Measurements from ENCODE around the gene ADCY2.
A peak's percentile ranks its signal among the peaks of the same experiment; 100 is the strongest.

The ADCY2 gene

GRCh38 chr5:7638456-7638855, 242.5 kb downstream of the ADCY2 start:
- WGBS (ENCODE audit: extremely low coverage, insufficient coverage, low lambda C conversion rate): no CpG with 5 or more reads among the region's 4 CpGs
- Histone ChIP-seq H3K4me3 (ENCODE audit: low read length) (no peak overlapping the region), H3K18ac (ENCODE audit: low read length) (no peak overlapping the region), H3K79me1 (ENCODE audit: low read length) (peaks cover 7% of the 10 kb centered on the region), H4K8ac (ENCODE audit: low read depth, low read length) (no peak overlapping the region), H3K23ac (ENCODE audit: low read length) (no peak overlapping the region), H3K79me2 (ENCODE audit: control insufficient read depth, insufficient read depth, low read length) (peaks cover 2% of the 10 kb centered on the region), H3K4me1 (ENCODE audit: control insufficient read depth, low read depth, low read length) (no peaks in the 10 kb centered on the region), H3K27me3 (ENCODE audit: insufficient read depth, low read length, poor library complexity) (no peaks in the 10 kb centered on the region), H2AK5ac (ENCODE audit: low read length) (no peak overlapping the region), H3K9ac (ENCODE audit: low read length) (no peak overlapping the region), H3K27ac (ENCODE audit: low read depth, low read length) (no peak overlapping the region), H3K56ac (ENCODE audit: low read length) (no peak overlapping the region), H3K4ac (ENCODE audit: low read depth, low read length) (no peak overlapping the region), H2BK5ac (ENCODE audit: low read length) (no peak overlapping the region), H4K5ac (ENCODE audit: low read length) (no peak overlapping the region), H2BK120ac (ENCODE audit: low read depth, low read length) (no peak overlapping the region), H3K4me2 (ENCODE audit: low read length) (no peak overlapping the region), H2BK15ac (replicated peaks; ENCODE audit: low read depth) (no peak overlapping the region), H3K36me3 (ENCODE audit: control insufficient read depth, insufficient read depth, low read length) (no peaks in the 10 kb centered on the region)
- peak; percentile 27 for DNase-seq

DNA sequence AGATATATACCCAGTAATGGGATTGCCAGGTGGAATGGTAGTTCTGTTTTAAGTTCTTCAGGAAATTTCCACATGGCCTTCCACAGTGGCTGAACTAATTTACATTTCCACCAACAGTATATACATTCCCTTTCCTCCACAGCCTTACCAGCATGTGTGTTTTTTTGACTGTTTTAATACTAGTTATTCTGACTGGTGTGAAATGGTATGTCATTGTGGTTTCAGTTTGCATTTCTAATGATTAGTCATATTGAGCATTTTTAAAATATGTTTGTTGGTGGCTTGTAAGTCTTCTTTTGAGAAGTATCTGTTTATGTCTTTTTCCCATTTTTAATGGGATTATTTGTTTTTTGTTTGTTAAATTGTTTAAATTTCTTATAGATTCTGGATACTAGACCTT, 246.1 kb downstream of the ADCY2 start:
- no peak overlapping the region for H2BK5ac ChIP-seq (ENCODE audit: low read length)
- DNase-seq: no peak
- peaks cover 4% of the 10 kb centered on the region for H3K79me2 ChIP-seq (ENCODE audit: control insufficient read depth, insufficient read depth, low read length)
- H3K23ac ChIP-seq (ENCODE audit: low read length): no peak overlapping the region
- no peak overlapping the region for H3K4ac ChIP-seq (ENCODE audit: low read depth, low read length)
- no peak overlapping the region for H4K5ac ChIP-seq (ENCODE audit: low read length)
- H3K18ac ChIP-seq (ENCODE audit: low read length): no peak overlapping the region
- H3K27ac ChIP-seq (ENCODE audit: low read depth, low read length): no peak overlapping the region
- H2BK120ac ChIP-seq (ENCODE audit: low read depth, low read length): no peak overlapping the region
- no peak overlapping the region for H3K56ac ChIP-seq (ENCODE audit: low read length)
- no peak overlapping the region for H4K8ac ChIP-seq (ENCODE audit: low read depth, low read length)
- H3K79me1 ChIP-seq (ENCODE audit: low read length): peaks cover 3% of the 10 kb centered on the region
- H3K27me3 ChIP-seq (ENCODE audit: insufficient read depth, low read length, poor library complexity): no peaks in the 10 kb centered on the region
- H3K9ac ChIP-seq (ENCODE audit: low read length): no peak overlapping the region
- H3K4me3 ChIP-seq (ENCODE audit: low read length): no peak overlapping the region
- H3K36me3 ChIP-seq (ENCODE audit: control insufficient read depth, insufficient read depth, low read length): no peaks in the 10 kb centered on the region
- H3K4me2 ChIP-seq (ENCODE audit: low read length): no peak overlapping the region
- peaks cover 9% of the 10 kb centered on the region for H3K4me1 ChIP-seq (ENCODE audit: control insufficient read depth, low read depth, low read length)
- H2AK5ac ChIP-seq (ENCODE audit: low read length): no peak overlapping the region
- H2BK15ac ChIP-seq (replicated peaks; ENCODE audit: low read depth): no peak overlapping the region

GRCh38 chr5:7644723-7645122, 248.8 kb downstream of the ADCY2 start:
- Histone ChIP-seq H3K18ac (ENCODE audit: low read length) (no peak overlapping the region), H3K4ac (ENCODE audit: low read depth, low read length) (no peak overlapping the region), H3K4me2 (ENCODE audit: low read length) (no peak overlapping the region), H3K27ac (ENCODE audit: low read depth, low read length) (no peak overlapping the region), H3K27me3 (ENCODE audit: insufficient read depth, low read length, poor library complexity) (no peaks in the 10 kb centered on the region), H3K79me2 (ENCODE audit: control insufficient read depth, insufficient read depth, low read length) (peaks cover 2% of the 10 kb centered on the region), H2BK120ac (ENCODE audit: low read depth, low read length) (no peak overlapping the region), H3K4me3 (ENCODE audit: low read length) (no peak overlapping the region), H4K5ac (ENCODE audit: low read length) (no peak overlapping the region), H2AK5ac (ENCODE audit: low read length) (no peak overlapping the region), H3K56ac (ENCODE audit: low read length) (no peak overlapping the region), H3K9ac (ENCODE audit: low read length) (no peak overlapping the region), H3K23ac (ENCODE audit: low read length) (no peak overlapping the region), H4K8ac (ENCODE audit: low read depth, low read length) (no peak overlapping the region), H2BK5ac (ENCODE audit: low read length) (no peak overlapping the region), H3K79me1 (ENCODE audit: low read length) (peaks cover 3% of the 10 kb centered on the region), H3K4me1 (ENCODE audit: control insufficient read depth, low read depth, low read length) (peaks cover 9% of the 10 kb centered on the region), H2BK15ac (replicated peaks; ENCODE audit: low read depth) (no peak overlapping the region), H3K36me3 (ENCODE audit: control insufficient read depth, insufficient read depth, low read length) (no peaks in the 10 kb centered on the region)
- DNase-seq: no peak
- 100% methylated on average over 2 of the region's 3 CpGs for WGBS (ENCODE audit: extremely low coverage, insufficient coverage, low lambda C conversion rate)

DNA sequence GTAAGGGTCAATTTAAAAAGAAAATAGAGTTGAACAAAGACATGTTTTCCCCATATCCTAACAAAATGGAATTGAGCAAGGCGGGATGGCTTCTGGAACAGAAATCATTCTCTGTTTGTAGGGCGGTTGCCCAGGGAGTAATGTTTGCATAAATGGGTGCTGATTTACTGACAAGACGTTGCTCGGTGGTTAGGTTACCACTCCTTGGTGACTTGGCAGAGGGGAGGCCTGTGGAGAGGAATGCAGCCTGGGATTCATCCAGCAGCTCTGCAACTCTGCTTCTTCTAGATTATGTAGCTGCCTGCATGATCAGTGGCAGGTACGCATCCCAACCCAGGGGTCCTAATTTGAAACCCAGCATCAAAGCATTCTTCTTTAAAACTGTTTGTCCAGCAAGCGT, 254.8 kb downstream of the ADCY2 start:
- WGBS (ENCODE audit: extremely low coverage, insufficient coverage, low lambda C conversion rate): no CpG with 5 or more reads among the region's 6 CpGs
- Histone ChIP-seq H3K18ac (ENCODE audit: low read length) (no peak overlapping the region), H3K27me3 (ENCODE audit: insufficient read depth, low read length, poor library complexity) (no peaks in the 10 kb centered on the region)

DNA sequence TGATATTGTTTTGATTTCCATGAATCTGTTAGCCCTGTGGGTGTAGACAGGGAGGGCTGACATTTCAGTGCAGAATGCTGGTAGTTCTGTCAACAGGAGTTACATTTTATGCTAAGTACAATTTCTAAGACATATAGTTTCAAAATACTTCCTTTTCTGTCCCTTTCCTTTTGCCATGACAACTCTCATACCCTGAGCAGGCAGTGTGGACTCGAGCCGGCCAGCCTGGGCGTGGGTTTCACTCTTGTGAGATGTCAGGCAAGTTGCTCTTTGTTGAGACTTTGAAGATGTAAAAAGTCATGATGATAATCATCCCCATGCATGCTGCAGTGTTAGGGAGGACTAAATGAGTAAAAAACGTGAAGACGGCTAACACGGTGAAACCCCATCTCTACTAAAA, 257.1 kb downstream of the ADCY2 start:
- no peak overlapping the region for H3K9ac ChIP-seq (ENCODE audit: low read length)
- no peak overlapping the region for H3K4me3 ChIP-seq (ENCODE audit: low read length)
- no peak overlapping the region for H3K18ac ChIP-seq (ENCODE audit: low read length)
- H3K27me3 ChIP-seq (ENCODE audit: insufficient read depth, low read length, poor library complexity): no peaks in the 10 kb centered on the region
- H3K23ac ChIP-seq (ENCODE audit: low read length): no peak overlapping the region
- no peak overlapping the region for H2BK15ac ChIP-seq (replicated peaks; ENCODE audit: low read depth)
- H3K27ac ChIP-seq (ENCODE audit: low read depth, low read length): no peak overlapping the region
- no CpG with 5 or more reads among the region's 6 CpGs for WGBS (ENCODE audit: extremely low coverage, insufficient coverage, low lambda C conversion rate)
- H3K56ac ChIP-seq (ENCODE audit: low read length): no peak overlapping the region
- H3K4me1 ChIP-seq (ENCODE audit: control insufficient read depth, low read depth, low read length): no peaks in the 10 kb centered on the region
- H3K4ac ChIP-seq (ENCODE audit: low read depth, low read length): no peak overlapping the region
- no peak overlapping the region for H2BK120ac ChIP-seq (ENCODE audit: low read depth, low read length)
- H4K5ac ChIP-seq (ENCODE audit: low read length): no peak overlapping the region
- peaks cover 6% of the 10 kb centered on the region for H3K79me1 ChIP-seq (ENCODE audit: low read length)
- H3K4me2 ChIP-seq (ENCODE audit: low read length): no peak overlapping the region
- DNase-seq: no peak
- peaks cover 3% of the 10 kb centered on the region for H3K79me2 ChIP-seq (ENCODE audit: control insufficient read depth, insufficient read depth, low read length)
- H2BK5ac ChIP-seq (ENCODE audit: low read length): no peak overlapping the region
- H3K36me3 ChIP-seq (ENCODE audit: control insufficient read depth, insufficient read depth, low read length): no peaks in the 10 kb centered on the region
- no peak overlapping the region for H2AK5ac ChIP-seq (ENCODE audit: low read length)
- no peak overlapping the region for H4K8ac ChIP-seq (ENCODE audit: low read depth, low read length)

More for the DNA sequence above, 254.8 kb downstream of the ADCY2 start:
- H3K4ac ChIP-seq (ENCODE audit: low read depth, low read length): no peak overlapping the region
- no peak overlapping the region for H2BK5ac ChIP-seq (ENCODE audit: low read length)
- H3K79me2 ChIP-seq (ENCODE audit: control insufficient read depth, insufficient read depth, low read length): peaks cover 3% of the 10 kb centered on the region
- no peak overlapping the region for H2BK15ac ChIP-seq (replicated peaks; ENCODE audit: low read depth)
- no peak overlapping the region for H3K4me2 ChIP-seq (ENCODE audit: low read length)
- no peaks in the 10 kb centered on the region for H3K4me1 ChIP-seq (ENCODE audit: control insufficient read depth, low read depth, low read length)
- H3K56ac ChIP-seq (ENCODE audit: low read length): no peak overlapping the region
- H3K4me3 ChIP-seq (ENCODE audit: low read length): no peak overlapping the region
- DNase-seq: no peak
- H2AK5ac ChIP-seq (ENCODE audit: low read length): no peak overlapping the region
- H4K5ac ChIP-seq (ENCODE audit: low read length): no peak overlapping the region
- H2BK120ac ChIP-seq (ENCODE audit: low read depth, low read length): no peak overlapping the region
- H4K8ac ChIP-seq (ENCODE audit: low read depth, low read length): no peak overlapping the region
- no peak overlapping the region for H3K27ac ChIP-seq (ENCODE audit: low read depth, low read length)
- H3K79me1 ChIP-seq (ENCODE audit: low read length): peaks cover 6% of the 10 kb centered on the region
- no peak overlapping the region for H3K23ac ChIP-seq (ENCODE audit: low read length)
- H3K36me3 ChIP-seq (ENCODE audit: control insufficient read depth, insufficient read depth, low read length): no peaks in the 10 kb centered on the region
- H3K9ac ChIP-seq (ENCODE audit: low read length): no peak overlapping the region

GRCh38 chr5:7657153-7657552, 261.2 kb downstream of the ADCY2 start:
- peaks cover 6% of the 10 kb centered on the region for H3K79me1 ChIP-seq (ENCODE audit: low read length)
- WGBS (ENCODE audit: extremely low coverage, insufficient coverage, low lambda C conversion rate): no CpG with 5 or more reads among the region's 3 CpGs
- H3K79me2 ChIP-seq (ENCODE audit: control insufficient read depth, insufficient read depth, low read length): peaks cover 3% of the 10 kb centered on the region
- H4K5ac ChIP-seq (ENCODE audit: low read length): no peak overlapping the region
- no peak overlapping the region for H3K27ac ChIP-seq (ENCODE audit: low read depth, low read length)
- no peaks in the 10 kb centered on the region for H3K4me1 ChIP-seq (ENCODE audit: control insufficient read depth, low read depth, low read length)
- H3K9ac ChIP-seq (ENCODE audit: low read length): no peak overlapping the region
- H2BK120ac ChIP-seq (ENCODE audit: low read depth, low read length): no peak overlapping the region
- no peak overlapping the region for H3K23ac ChIP-seq (ENCODE audit: low read length)
- no peak overlapping the region for H2BK15ac ChIP-seq (replicated peaks; ENCODE audit: low read depth)
- H2AK5ac ChIP-seq (ENCODE audit: low read length): no peak overlapping the region
- no peak overlapping the region for H3K4me2 ChIP-seq (ENCODE audit: low read length)
- no peak overlapping the region for H4K8ac ChIP-seq (ENCODE audit: low read depth, low read length)
- no peak overlapping the region for H2BK5ac ChIP-seq (ENCODE audit: low read length)
- H3K27me3 ChIP-seq (ENCODE audit: insufficient read depth, low read length, poor library complexity): no peaks in the 10 kb centered on the region
- DNase-seq: no peak
- H3K4me3 ChIP-seq (ENCODE audit: low read length): no peak overlapping the region
- H3K36me3 ChIP-seq (ENCODE audit: control insufficient read depth, insufficient read depth, low read length): no peaks in the 10 kb centered on the region
- no peak overlapping the region for H3K4ac ChIP-seq (ENCODE audit: low read depth, low read length)
- H3K18ac ChIP-seq (ENCODE audit: low read length): no peak overlapping the region
- no peak overlapping the region for H3K56ac ChIP-seq (ENCODE audit: low read length)

Measured in mesendoderm (in vitro differentiated cells).